Stimulated activated naive CD8-positive, alpha-beta T cell treated with anti-CD3 and anti-CD28 coated beads, Interleukin-15, Interleukin-2, amounts not matched to agents 100 U/mL and 50 U/mL, for 24 hours (primary cell): ENCODE results near the gene ING1.
"Not testable (repeated sequence)": the region's sequence is repeated elsewhere in the genome, so short reads cannot be mapped to it uniquely, and the experiment has no call there.

ENCODE experiments used
- ATAC-seq: fragments of 150-1000 bp; cut with Tn5 transposase; one replicate; pipeline ENCODE4 v1.10.0; 2021
- DNase-seq: peaks from one replicate; pipeline ENCODE4 v3.0.0; 2021

ING1 gene

DNA sequence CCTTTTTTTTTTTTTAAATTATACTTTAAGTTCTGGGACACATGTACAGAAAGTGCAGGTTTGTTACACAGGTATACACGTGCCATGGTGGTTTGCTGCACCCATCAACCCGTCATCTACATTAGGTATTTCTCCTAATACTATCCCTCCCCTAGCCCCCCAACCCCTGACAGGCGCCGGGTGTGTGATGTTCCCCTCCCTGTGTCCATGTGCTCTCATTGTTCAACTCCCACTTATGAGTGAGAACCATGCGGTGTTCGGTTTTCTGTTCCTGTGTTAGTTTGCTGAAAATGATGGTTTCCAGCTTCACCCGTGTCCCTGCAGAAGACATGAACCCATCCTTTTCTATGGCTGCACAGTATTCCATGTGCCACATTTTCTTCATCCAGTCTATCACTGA lies 17.7 kb upstream of the ING1 start:
- ATAC-seq, DNase-seq: not testable (repeated sequence)

DNA sequence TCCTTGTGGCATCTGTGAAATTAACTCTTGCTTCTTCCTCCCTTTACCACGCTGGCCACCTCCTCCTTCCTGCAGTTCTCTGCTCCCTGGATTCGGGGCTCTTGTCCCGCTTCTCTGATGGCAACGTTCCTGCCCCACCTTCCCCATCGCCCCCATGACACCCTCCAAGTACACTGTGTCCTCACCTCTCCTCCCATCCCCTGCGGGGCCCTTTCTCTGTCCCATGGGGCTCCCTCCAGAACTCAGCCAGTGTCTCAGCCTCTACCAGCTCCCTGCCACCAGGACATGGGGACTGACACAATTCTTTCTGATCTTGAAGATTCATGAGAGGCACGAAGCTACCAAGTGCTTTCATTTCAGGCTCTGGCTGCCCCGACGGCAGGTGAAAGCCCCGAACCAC lies 16.7 kb upstream of the ING1 start:
- ATAC-seq (no peak), DNase-seq (no peak)

DNA sequence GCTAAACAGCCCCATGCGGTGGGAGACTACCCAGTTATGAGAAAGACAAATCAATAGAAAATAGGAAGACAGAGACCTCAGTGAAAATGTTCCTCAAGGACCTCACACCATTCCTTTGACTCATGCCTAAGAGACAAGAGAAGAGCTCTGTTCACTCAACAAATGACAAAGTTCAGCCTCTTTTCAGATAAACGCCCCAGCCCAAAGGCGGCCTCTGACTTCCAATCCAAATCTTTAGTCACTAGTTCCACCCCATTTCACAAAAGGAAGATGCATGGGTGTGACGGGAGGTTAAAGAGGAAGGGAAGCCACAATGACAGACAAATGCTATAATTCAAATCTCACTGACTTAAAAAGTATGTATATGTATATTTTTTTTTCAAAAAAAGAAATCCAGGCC lies 15.7 kb upstream of the ING1 start:
- ATAC-seq (no peak), DNase-seq (no peak)

DNA sequence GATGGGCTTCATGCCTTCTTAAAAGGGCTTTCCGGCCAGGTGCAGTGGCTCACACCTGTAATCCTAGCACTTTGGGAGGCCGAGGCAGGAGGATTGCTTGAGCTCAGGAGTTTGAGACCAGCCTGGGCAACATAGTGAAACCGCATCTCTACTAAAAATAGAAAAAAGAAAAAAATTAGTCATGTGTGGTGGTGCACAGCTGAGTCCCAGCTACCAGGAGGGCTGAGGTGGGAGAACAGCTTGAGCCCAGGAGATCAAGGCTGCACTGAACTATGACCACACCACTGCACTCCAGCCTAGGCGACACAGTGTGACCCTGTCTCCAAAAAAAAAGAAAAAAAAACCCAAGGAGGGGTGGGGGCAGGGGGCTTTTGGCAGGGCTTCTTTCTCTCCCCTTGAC lies 14.8 kb upstream of the ING1 start:
- no peak for ATAC-seq

DNA sequence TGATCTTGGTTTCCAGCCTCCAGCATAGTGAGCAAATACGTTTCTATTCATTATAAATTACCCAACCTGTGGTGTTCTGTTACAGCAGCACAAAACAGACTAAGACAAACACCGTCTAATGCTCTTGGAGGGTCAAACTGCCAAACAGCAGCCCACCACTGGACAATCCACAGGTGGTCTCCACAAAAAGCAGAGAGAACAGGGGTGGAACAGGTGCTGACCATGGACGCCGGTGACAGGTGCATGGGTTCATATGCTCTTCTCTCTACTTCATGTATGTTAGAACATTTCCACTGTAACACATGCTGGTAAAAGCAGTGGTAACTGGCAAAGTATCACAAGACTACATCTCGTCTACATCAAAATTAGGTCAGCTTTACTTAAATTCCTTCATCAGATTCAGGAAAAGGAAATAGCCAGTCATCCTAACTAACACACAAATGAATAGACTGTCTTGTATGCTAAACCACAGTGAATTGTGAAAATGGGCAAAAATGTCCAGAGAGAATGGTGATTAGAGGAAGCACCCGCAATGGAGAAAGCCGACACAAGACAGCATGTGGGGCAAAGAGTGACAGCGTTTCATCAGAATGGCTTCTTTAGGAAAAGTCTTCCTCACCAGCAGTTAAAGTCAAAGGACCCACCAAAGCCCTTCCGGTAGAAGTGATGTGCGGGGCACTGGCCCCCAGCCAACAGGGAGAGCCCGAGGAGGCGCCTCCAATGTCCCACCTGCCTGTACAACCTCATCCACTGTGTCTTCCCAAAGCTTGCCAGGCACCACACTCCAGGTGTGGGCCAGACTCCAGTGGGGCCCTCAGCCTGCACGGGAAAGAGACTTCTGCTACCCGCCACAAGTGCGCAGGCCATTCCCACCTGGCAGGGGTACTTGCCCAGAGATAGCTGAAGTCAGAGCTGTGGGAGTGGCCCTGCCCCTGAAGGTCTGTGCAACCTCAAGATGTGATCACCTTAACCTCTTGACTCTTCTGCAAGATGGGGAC lies 14.1 kb upstream of the ING1 start:
- no peak for DNase-seq
- ATAC-seq = no peak

More for the DNA sequence above, 14.8 kb upstream of the ING1 start:
- no peak for DNase-seq

DNA sequence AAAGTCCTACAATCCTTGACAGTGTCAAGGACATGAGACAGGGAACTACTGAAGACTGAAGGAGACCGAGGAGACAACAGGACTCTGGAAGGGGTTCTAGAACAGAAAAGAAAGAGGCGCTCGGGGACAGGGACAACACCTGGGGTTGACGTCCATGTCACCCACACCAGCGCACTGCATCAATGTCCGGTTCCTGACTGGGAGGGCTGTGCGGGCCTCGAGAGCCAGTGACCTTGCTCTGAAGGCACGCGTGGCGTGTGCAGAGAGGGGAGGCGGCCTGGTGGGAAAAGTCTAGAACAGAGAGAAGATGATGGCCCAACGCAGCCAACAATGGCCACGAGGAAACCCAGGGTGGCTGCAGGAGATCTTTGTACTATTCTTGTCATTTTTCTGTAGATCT lies 13.3 kb upstream of the ING1 start:
- DNase-seq = no peak
- no peak for ATAC-seq

DNA sequence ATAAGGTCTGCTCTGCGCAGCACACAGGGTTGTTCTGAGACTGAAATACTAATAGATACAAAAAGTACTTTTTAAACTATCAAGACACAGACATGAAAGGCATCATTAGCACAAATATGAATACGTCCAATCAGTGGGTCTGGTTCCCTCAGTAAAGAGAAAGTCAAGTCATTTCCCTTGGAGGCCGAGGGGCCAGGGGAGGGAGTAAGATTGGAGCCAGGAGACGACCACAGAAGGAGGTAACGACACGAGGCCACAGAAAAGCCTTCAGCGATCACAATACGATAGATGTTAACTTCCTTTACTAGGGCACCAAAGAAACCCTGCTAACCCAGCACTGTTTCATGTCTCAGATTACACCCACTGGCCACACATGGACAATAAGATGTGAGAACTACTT lies 12.9 kb upstream of the ING1 start:
- ATAC-seq (no peak), DNase-seq (no peak)

DNA sequence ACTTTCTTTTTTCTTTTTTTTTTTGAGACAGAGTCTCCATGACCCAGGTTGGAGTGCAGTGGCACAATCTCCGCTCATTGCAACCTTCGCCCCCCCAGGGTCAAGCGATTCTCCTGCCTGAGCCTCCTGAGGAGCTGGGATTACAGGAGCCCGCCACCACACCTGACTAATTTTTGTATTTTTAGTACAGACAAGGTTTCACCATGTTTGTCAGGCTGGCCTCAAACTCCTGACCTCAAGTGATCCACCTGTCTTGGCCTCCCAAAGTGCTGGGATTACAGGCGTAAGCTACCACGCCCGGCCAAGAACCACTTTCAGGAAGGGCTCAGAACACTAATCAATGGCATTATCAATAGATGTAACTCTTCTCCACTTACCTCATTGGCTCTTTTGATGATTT lies 12.4 kb upstream of the ING1 start:
- not testable (repeated sequence) for DNase-seq, ATAC-seq

DNA sequence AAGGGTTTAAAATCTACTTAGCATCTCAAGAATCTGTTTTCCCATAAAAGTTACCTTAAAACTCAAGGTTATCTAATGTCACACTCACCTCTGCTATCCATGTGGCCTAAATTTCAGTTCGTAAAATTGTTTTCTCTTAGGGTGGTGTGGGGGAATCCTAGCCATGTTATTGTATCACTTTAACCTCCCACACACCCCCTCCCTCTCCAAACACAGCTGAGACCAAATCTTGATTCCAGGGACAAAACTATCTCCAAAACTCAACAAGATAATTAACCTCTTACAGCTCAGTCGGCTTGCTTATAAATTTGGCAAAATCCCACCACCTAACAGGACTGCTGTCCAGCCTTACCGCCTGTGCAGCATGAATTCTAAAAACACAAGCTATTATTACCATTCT lies 11.4 kb upstream of the ING1 start:
- ATAC-seq = no peak
- no peak for DNase-seq

DNA sequence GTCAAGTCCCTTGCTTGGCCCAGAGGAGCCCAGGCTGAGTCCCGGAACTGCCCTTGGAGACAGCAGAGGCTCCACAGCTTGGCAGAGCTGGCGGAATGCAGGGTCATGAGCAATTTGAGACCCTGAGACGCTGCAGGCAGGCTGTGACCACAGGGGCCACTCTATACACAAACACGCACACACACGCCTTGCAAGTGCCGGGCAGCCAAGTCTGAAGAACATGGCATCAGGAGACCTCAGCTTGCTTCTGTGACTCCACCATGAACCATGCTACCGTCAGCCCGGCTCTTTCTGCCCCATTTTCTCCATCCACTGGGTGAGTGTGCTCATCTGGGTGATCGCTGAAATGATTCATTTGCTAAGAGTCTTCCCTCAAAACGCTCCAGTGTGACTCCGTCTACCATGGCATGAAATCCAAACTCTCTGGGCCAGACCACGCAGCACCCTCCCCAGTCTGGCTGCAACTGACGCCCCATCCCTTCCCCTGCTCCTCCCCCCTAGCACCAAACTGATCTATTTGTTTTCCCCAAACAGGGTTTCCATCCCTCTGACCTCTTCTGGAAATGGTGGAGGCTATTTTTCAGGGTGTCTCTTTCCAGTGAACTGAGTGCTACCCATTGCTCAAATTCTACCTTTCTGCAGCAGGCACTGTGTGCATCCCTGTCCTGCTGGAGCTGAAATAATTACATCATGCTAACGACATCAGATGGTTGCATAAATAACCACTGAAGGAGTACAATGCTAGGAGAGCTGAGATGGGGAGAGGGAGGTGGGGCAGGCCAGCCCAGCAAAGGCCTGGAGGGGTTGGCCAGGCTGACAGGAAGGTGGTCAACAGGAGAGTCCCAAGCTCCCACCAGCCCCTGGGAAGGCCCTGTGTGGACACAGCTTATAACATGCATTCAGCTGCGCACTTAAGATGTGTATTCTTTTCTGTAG lies 10.6 kb upstream of the ING1 start:
- ATAC-seq (no peak), DNase-seq (no peak)

DNA sequence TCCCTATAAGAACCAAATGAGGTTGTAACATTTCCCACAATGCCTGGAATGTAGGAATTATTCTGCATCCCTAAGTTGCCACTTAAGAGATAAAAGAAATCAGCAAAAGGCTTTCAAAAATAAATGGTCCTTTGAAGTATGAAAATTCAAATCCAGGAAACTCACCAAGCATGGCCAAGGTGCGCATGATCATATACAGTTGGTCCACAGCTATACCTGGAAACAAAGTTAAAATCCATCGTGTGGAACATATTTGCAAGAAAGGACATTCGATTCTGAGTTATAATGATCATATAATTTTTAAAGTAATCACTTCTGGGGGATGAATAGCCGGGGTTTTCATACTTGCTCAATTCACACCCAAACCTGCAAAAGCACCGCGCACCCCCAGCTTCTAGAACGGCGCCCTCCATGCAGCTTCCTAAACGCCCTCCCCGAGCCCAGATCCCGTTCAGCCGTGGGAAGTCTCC lies 8.1 kb upstream of the ING1 start:
- DNase-seq (no peak), ATAC-seq (no peak)

DNA sequence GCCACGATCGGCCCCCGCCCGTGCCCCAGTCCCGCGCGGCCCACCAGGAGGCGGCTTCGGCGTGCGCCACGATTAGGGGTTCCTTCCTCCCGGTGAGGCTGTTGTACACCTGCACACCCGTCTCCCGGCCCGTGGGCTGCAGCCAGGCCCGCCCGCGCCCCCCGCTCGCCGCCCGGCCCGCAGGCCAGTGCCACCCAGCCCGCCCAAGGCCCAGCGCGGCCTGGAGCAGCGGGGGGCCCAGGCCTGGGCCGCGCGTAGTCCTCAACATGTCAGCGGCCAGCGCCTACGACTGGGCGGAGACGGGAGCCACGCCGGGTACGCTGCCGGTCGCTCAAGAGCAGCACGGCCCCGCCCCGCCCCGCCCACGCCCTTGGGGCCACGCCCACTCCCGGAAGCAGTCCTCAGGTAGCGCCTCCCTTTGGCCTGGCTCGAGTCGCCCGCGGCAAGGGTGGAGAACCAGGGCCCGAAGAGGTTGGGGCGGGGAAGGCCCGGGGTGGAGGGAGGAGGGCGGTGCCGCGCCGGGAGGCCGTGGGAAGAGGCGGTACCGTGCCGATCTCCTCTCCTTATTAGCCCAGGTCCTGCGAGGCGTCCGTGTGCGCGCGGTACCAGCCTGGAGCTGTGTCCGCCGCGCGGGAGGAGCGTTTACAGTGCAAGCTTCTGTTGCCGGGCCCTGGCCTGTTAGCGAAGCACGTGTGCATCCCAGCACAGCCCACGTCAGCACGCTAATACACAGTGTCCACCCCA lies 7.5 kb upstream of the ING1 start, which contains the start of gene CARS2:
TSS of gene CARS2 (minus strand) at position 291 of the 744 bp plus-strand sequence. CDS start at position 268, 23 bp downstream.
- ATAC-seq (peak; percentile 98), DNase-seq (peak; percentile 93)

DNA sequence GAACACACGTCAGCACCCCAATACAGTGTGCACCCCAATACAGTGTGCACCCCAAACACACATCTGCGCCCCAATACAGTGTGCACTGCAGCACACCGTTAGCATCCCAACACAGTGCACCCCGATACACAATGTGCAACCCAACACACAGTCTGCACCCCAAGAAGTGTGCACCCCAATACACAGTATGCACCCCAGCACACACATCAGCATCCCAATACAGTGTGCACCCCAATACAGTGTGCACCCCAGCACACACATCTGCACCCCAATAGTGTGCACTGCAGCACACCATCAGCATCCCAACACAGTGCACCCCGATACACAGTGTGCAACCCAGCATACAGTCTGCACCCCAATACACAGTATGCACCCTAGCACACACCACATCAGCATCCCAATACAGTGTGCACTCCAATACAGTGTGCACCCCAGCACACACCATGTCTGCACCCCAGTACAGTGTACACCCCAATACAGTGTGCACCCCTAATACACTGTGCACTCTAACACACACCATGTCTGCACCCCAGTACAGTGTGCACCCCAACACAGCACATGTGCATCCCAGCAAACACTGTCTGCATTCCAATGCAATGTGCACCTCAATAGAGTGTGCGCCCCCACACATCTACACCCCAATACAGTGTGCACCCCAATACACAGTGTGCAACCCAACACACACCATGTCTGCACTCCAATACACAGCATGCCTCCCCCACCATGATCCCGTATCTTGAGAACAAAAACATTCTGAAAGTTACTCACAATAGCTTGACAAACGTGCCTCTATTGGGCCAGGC lies 6.7 kb upstream of the ING1 start:
- DNase-seq = no peak

DNA sequence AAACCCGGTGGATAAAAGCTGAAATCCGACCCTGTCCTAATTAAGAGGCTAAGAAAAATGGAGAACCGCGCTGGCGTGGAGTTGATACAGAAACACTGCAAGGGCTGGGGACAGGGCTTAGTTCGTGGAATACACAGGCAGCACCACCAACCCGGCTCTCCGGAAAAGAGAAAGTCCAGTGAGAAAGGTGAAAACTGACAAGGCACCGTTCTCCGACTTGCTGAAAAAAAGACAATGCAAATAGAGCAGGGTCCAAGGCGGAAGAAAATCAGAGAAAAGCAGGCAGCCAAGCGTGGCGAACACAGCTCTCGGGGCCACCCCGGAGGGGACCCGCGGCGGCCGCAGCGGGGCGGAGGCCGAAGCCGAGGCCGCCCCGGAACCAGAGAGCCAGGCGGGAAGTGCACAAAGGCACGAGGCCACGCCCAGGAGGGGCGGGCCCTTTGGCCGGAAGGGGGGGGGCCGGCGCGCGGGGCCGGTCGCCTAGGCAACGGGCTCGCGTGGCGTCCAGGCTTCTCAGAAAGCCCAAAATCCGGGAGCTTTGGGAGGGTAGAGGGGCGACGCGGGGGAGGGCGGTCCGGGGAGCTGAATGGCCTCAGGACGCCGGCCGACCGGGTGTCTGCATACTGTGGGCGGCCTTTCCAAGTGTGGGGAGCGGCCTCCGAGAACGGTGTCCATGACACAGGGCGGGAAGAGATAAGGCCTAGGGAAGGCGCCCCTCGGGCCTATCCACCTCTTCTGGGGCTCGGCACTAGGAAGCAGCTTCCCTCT lies 1.2 kb upstream of the ING1 start:
- peak; percentile 88 for DNase-seq
- ATAC-seq = peak; percentile 31

More for the DNA sequence above, 6.7 kb upstream of the ING1 start:
- no peak for ATAC-seq

DNA sequence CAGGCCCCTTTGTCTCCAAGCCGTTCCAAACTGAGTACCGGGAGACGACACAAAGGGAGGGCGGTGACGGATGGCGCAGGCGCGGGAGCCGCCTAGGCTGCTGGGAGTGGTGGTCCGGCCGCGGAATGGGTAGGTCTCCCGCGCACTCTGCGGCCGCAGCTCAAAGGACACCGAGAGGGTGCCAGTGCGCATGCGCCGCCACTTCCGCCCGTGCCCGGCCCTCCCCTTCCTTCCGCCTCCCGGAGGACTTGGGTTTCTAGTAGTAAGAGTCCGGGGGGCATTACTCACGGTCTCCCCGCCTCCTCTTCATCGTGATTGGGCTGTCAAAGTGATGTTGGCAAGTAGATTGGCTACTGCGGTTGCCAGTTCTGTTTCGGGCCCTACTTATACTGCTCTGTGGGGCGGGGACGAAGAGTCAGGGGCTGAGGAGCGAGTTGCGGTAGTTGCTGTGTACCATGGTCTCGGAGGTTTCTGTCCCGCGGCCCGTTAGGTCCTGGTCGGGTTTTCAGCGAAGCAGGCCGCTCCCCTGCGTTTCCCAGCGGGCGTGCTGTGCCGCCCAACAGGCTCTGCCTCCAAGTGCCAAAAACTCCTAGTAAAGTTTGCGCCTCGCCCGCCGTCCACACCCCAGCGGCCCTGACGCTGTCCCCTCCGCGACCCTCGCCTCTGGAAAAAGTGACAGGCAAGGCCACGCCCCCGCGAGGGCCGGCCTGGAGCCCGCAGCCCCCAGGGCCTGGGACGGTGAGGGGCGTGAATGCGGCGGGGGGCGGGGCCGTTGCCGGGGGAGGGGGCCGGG lies 455 bp upstream of the ING1 start:
- DNase-seq (peak; percentile 100), ATAC-seq (peak; percentile 63)

DNA sequence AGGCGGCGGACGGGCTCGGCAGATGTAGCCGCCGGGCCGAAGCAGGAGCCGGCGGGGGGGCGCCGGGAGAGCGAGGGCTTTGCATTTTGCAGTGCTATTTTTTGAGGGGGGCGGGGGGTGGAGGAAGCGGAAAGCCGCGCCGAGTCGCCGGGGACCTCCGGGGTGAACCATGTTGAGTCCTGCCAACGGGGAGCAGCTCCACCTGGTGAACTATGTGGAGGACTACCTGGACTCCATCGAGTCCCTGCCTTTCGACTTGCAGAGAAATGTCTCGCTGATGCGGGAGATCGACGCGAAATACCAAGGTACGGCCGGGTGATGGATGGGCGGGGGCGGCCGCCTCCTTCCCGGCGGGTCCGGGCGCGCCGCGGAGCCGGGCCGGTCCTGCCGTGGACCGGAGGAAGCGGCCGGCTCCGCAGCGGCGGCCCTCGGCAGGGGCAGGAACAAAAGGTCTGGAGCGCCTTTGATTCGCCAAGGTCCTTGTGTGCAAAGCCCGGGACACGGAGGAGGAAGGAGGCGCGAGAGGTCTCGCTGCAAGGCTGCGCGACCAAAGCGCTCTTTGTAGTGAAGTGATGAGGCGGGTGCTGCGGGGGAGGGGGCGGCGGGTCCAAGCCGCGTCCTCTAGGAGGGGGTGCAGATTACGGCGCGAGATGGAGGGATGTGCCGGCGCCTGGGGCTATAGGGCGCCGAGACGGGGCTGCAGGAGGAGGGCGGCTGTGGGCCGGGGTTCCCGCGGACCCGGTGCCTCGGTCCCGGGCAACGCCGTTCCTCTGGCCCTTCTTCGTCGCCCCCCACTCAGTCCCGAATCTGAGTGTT lies 689 bp downstream of the ING1 start:
- DNase-seq (peak; percentile 75), ATAC-seq (no peak)

DNA sequence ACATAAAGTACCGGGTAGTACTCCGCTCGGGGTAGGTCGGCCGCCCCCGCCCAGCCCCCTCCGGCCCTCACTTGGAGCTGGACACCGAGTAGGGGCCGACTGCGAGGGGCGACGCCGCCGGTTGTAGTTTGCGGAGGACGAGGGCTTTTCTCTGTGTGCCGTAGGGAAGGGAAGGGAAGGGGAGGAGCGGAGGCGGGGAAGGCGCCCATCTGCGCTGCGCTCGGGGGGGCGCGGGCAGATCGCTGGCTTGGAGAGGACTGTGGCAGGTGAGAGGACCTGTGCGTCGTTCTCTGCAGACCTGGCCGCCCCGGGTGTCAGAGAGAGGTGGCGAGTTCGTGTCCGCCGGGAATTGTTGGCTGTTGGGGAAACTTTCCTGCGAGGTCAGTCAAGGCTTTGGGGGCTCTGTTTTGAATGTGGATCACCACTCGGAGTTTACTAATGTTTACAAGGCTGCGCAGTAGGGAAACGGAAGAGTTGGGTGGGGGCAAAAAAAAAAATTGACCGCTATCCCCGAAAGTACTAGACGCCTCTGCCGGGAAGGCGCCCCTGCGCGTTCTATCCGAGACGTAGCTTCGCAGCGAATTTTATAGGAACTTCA lies 1.4 kb downstream of the ING1 start:
- DNase-seq (peak; percentile 59), ATAC-seq (no peak)
